K562 (cell line): Measurements from ENCODE around the gene KCTD6. TPM values are rescaled to one million over a fixed set of nuclear protein-coding genes. Genes with fewer than 3 reads are reported as not detected.

Experiments
- DEAF1 ChIP-seq: fragments of 450-650 bp; formaldehyde crosslinking; IDR thresholded peaks from 2 replicates; pipeline ENCODE4 v1.4.0; 2020; ENCODE audit warnings: mild to moderate bottlenecking, moderate library complexity
- DPF2 ChIP-seq: fragments of 450-650 bp; IDR thresholded peaks from 2 replicates; pipeline ENCODE4 v1.6.1; 2016
- ETV1 ChIP-seq: fragments of 450-650 bp; conservative IDR thresholded peaks from 2 replicates; pipeline ENCODE4 v1.6.1; 2016; ENCODE audit warnings: missing genetic modification characterization, control low read depth, low read depth, missing compliant biosample characterization
- EWSR1 ChIP-seq: fragments of 450-650 bp; IDR thresholded peaks from 2 replicates; pipeline ENCODE4 v1.6.1; 2018; ENCODE audit warnings: borderline replicate concordance, mild to moderate bottlenecking, low read depth, moderate library complexity; ENCODE audit not compliant: partially characterized antibody
- EZH2 ChIP-seq: IDR thresholded peaks from 2 replicates; pipeline ENCODE4 v1.6.1; 2012; ENCODE audit warnings: low read depth, mild to moderate bottlenecking, inconsistent platforms, low read length, borderline replicate concordance
- FOXK1 ChIP-seq: sonication (generic); formaldehyde crosslinking; IDR thresholded peaks from 2 replicates; pipeline ENCODE4 v1.8.0; 2022; ENCODE audit warnings: missing genetic modification reagents, mild to moderate bottlenecking, borderline replicate concordance
- HDAC1 ChIP-seq, 2 experiments: fragments of 450-650 bp; IDR thresholded peaks; 2 replicates each; pipeline ENCODE4 v1.6.1; 2016 to 2017; ENCODE audit warnings: inconsistent platforms in 1 of 2, mild to moderate bottlenecking in 1 of 2, moderate library complexity in 1 of 2
- HNRNPK ChIP-seq: fragments of 200-400 bp; formaldehyde crosslinking; IDR thresholded peaks from one replicate; pipeline ENCODE4 v1.6.1; 2018; ENCODE audit warnings: mild to moderate bottlenecking, low read depth, low read length; ENCODE audit not compliant: poor library complexity, severe bottlenecking
- MAX ChIP-seq: sonication (generic); formaldehyde crosslinking; IDR thresholded peaks from 2 replicates; pipeline ENCODE4 v1.9.0; 2022; ENCODE audit warnings: mild to moderate bottlenecking, missing genetic modification reagents
- MBD2 ChIP-seq: sonication (generic); IDR thresholded peaks from 2 replicates; pipeline ENCODE4 v1.6.1; 2016; ENCODE audit warnings: low read depth, borderline replicate concordance
- MCM7 ChIP-seq, 2 experiments: fragments of 450-650 bp; IDR thresholded peaks; 2 replicates each; pipeline ENCODE4 v1.6.1; 2016 to 2018
- NR2F6 ChIP-seq: fragments of 450-650 bp; formaldehyde crosslinking; IDR thresholded peaks from 2 replicates; pipeline ENCODE4 v1.4.0; 2020; ENCODE audit warnings: mild to moderate bottlenecking
- NR3C1 ChIP-seq: sonication (generic); formaldehyde crosslinking; IDR thresholded peaks from 2 replicates; pipeline ENCODE4 v1.8.1; 2022; ENCODE audit warnings: missing genetic modification reagents
- PREB ChIP-seq: sonication (generic); formaldehyde crosslinking; IDR thresholded peaks from 2 replicates; pipeline ENCODE4 v1.8.1; 2023; ENCODE audit warnings: mild to moderate bottlenecking, missing genetic modification reagents
- SMARCB1 ChIP-seq: IDR thresholded peaks from 2 replicates; pipeline ENCODE4 v1.6.1; 2011; ENCODE audit warnings: improper control_type of control experiment, low read depth; ENCODE audit not compliant: insufficient read length
- TCFL5 ChIP-seq: fragments of 250-450 bp; sonication (Bioruptor Pico); conservative IDR thresholded peaks from 2 replicates; pipeline ENCODE4 v1.6.1; 2021; ENCODE audit warnings: mild to moderate bottlenecking, moderate library complexity, matching md5 sums
- U2AF1 ChIP-seq: fragments of 200-400 bp; formaldehyde crosslinking; optimal IDR thresholded peaks from 2 replicates; pipeline ENCODE3; 2017; ENCODE audit warnings: mild to moderate bottlenecking, low read depth, low read length, moderate library complexity
- ZBTB17 ChIP-seq: fragments of 450-650 bp; formaldehyde crosslinking; IDR thresholded peaks from 2 replicates; pipeline ENCODE4 v1.4.0; 2020; ENCODE audit warnings: mild to moderate bottlenecking
- ZNF282 ChIP-seq: sonication (generic); formaldehyde crosslinking; IDR thresholded peaks from 2 replicates; pipeline ENCODE4 v1.8.1; 2023; ENCODE audit warnings: missing genetic modification reagents
- polyA plus RNA-seq, 8 experiments: library from polyadenylated mRNA; depleted of rRNA in 4 of 8; stranded (reverse) in 5 of 8; unstranded in 3 of 8; fragments of >200 nt; fragmentation: Nextera tagmentation in 2 of 8; fragmentation: Illumina TruSeq in 1 of 8; extraction: Ambion mirVana in 2 of 8; extraction: Trizol in 1 of 8; gene quantifications; 2 replicates each; pipeline versions ENCODE4 v1.2.1 to v1.2.3, GENCODE V29; 2011 to 2014; ENCODE audit warnings: inconsistent platforms in 1 of 8, missing spikeins in 1 of 8
- total RNA-seq, 7 experiments: library from RNA; depleted of rRNA in 6 of 7; stranded (reverse); fragments of >200 nt in 6 of 7; fragmentation: Illumina TruSeq in 2 of 7; extraction: Trizol in 2 of 7; gene quantifications; 2 replicates each; pipeline versions ENCODE4 v1.2.1 to v1.2.3, GENCODE V29; 2011 to 2021; ENCODE audit warnings: low replicate concordance in 1 of 7
- TF ChIP-seq, protein P1 (sequence below): fragments of 150-350 bp; IDR thresholded peaks from 2 replicates; pipeline ENCODE4 v1.6.1; 2014; ENCODE audit warnings: low read depth, mild to moderate bottlenecking, low read length, borderline replicate concordance

The KCTD6 gene
- total and polyA plus RNA-seq, 9 of the 15 experiments (the other 6 are each of a cell fraction or from before 2014, with no cell fraction given), result 2.1 to 5.9 (median 4.5) TPM

DNA sequence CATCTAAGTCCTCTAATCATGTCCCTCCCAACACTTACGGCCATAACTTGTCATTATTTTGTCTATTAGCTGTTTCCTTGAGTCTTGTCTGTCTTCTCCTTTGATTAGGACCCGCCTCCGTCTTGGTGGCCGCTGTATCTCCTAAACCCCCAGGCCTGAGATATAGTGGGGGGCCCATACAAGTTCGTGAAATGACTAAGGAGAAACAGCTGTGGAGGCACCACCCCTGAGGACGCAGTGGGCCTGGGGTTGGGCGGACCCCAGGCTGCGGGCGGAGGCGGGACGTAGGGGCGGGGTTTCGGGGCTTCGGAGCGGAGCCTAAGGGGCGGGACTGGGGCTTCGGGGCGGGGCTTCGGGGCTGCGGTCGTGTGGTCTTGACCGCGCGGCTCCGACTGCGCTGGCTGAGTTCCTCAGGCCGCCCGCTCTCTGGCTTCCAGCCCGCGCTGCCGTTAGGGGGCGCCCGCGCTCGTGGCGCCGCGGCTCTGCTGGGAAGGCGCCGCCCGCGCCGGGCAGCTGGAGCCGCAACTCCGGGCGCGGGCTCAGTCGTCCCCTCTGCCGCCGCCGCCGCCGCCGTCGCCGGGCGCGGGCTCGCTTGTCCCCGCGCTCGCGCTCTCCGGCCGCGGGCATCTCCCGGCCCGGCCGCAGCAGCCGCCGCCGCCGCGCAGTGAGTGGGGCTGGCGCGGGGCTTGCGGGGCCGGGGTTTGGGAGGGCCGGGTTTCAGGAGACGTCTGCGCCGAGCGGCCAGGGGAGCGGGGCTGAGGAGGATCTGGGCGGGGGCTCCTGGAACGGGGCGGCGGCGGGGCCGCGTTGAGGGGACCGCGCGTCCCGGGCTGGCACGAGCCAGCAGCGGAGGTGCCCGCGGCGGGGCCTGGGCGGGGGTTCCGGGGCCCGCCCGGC, at the start of gene KCTD6 (continued):
- no peak for TF ChIP-seq SMARCB1
- TF ChIP-seq ETV1, result no peak
- TF ChIP-seq HDAC1 (IDR thresholded peaks at IDR 0.05), result no peak
- no peak for TF ChIP-seq ZBTB17 (CRISPR knock-in tag)
- TF ChIP-seq TCFL5 (CRISPR knock-in tag), result no peak
- TF ChIP-seq EZH2, result no peak
- TF ChIP-seq EWSR1, result no peak
- TF ChIP-seq DEAF1, result no peak
- 0 out of 2 replicates have a peak, but pooled peaks have one; percentile 28 for TF ChIP-seq MAX
- TF ChIP-seq NR3C1 (CRISPR knock-in tag), result no peak
- TF ChIP-seq, protein P1, sequence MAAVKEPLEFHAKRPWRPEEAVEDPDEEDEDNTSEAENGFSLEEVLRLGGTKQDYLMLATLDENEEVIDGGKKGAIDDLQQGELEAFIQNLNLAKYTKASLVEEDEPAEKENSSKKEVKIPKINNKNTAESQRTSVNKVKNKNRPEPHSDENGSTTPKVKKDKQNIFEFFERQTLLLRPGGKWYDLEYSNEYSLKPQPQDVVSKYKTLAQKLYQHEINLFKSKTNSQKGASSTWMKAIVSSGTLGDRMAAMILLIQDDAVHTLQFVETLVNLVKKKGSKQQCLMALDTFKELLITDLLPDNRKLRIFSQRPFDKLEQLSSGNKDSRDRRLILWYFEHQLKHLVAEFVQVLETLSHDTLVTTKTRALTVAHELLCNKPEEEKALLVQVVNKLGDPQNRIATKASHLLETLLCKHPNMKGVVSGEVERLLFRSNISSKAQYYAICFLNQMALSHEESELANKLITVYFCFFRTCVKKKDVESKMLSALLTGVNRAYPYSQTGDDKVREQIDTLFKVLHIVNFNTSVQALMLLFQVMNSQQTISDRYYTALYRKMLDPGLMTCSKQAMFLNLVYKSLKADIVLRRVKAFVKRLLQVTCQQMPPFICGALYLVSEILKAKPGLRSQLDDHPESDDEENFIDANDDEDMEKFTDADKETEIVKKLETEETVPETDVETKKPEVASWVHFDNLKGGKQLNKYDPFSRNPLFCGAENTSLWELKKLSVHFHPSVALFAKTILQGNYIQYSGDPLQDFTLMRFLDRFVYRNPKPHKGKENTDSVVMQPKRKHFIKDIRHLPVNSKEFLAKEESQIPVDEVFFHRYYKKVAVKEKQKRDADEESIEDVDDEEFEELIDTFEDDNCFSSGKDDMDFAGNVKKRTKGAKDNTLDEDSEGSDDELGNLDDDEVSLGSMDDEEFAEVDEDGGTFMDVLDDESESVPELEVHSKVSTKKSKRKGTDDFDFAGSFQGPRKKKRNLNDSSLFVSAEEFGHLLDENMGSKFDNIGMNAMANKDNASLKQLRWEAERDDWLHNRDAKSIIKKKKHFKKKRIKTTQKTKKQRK, result no peak
- TF ChIP-seq FOXK1 (CRISPR knock-in tag), result no peak
- TF ChIP-seq DPF2, result 0 out of 2 replicates have a peak, but pooled peaks have one; percentile 40
- no peak for TF ChIP-seq NR2F6 (CRISPR knock-in tag)
- TF ChIP-seq U2AF1, result no peak
- no peak for TF ChIP-seq MBD2
- TF ChIP-seq MCM7 (IDR thresholded peaks at IDR 0.05), result no peak
- TF ChIP-seq HNRNPK, result no peak
- no peak for TF ChIP-seq ZNF282 (CRISPR knock-in tag)
- no peak for TF ChIP-seq PREB
